GM18526 (cell line): ENCODE data around the gene CELSR3.

Experiments used
- POLR2A ChIP-seq: IDR thresholded peaks from 3 replicates; pipeline ENCODE4 v1.6.1; 2011; ENCODE audit not compliant: insufficient read length; ENCODE audit errors: extremely low read depth

Gene CELSR3

GRCh38 chr3:48595075-48595525 is 67.6 kb downstream of the CELSR3 start, which contains the start of gene COL7A1:
TSS of gene COL7A1 (minus strand) at chr3:48595329. CDS start at chr3:48595159, 170 bp downstream.
- no peak for TF ChIP-seq POLR2A

- TF ChIP-seq POLR2A: no peak
Measured at GRCh38 chr3:48594417-48595049, 68.2 kb downstream of the CELSR3 start.

- no peak for TF ChIP-seq POLR2A
Measured at GRCh38 chr3:48593337-48593736, 69.3 kb downstream of the CELSR3 start.

GRCh38 chr3:48592519-48593087 is 70.1 kb downstream of the CELSR3 start:
- no peak for TF ChIP-seq POLR2A

- TF ChIP-seq POLR2A: no peak
Measured at GRCh38 chr3:48591886-48592518, 70.7 kb downstream of the CELSR3 start.

- TF ChIP-seq POLR2A: no peak
Measured at GRCh38 chr3:48591436-48591835, 71.2 kb downstream of the CELSR3 start.

- no peak for TF ChIP-seq POLR2A
Measured at GRCh38 chr3:48588230-48588629, 74.5 kb downstream of the CELSR3 start.

GRCh38 chr3:48587686-48588085 is 75.0 kb downstream of the CELSR3 start:
- TF ChIP-seq POLR2A: no peak
